Left ventricle myocardium inferior (tissue), 1 donor: ENCODE measurements around the gene PRKCB. TPM values are rescaled to one million over a fixed set of nuclear protein-coding genes. Genes with fewer than 3 reads are reported as not detected.

Experiments used
- DNase-seq: peaks from one replicate; pipeline ENCODE4 v3.0.0-alpha.2; 2020
- H3K27ac ChIP-seq: fragments of 200-600 bp; replicated peaks from 2 replicates; pipeline ENCODE4 v1.8.0; 2021
- H3K27me3 ChIP-seq: fragments of 200-600 bp; 2 replicates; pipeline ENCODE4 v1.8.0; 2021; ENCODE audit warnings: low read depth
- H3K36me3 ChIP-seq: fragments of 200-600 bp; 2 replicates; pipeline ENCODE4 v1.8.0; 2021
- H3K4me1 ChIP-seq: fragments of 200-600 bp; 2 replicates; pipeline ENCODE4 v1.8.0; 2021
- H3K4me3 ChIP-seq: fragments of 200-600 bp; 2 replicates; pipeline ENCODE4 v1.8.0; 2021; ENCODE audit warnings: mild to moderate bottlenecking, moderate library complexity
- H3K9me3 ChIP-seq: fragments of 200-600 bp; replicated peaks from 2 replicates; pipeline ENCODE4 v1.8.0; 2021
- CTCF ChIP-seq: fragments of 200-600 bp; IDR thresholded peaks from 2 replicates; pipeline ENCODE4 v1.8.0; 2021; ENCODE audit warnings: antibody characterized with exemption, mild to moderate bottlenecking, borderline replicate concordance
- intact Hi-C: fragments of 100-400 bp; cut with micrococcal nuclease; formaldehyde crosslinking; loops from one replicate; pipeline ENCODE4 v1.11.0; 2022
- total RNA-seq: library from RNA; stranded (reverse); fragmentation: NEBNext Ultra II Directional; extraction: Animal tissue kit (Norgen Biotek cat#: 25700); gene quantifications from one replicate; pipeline ENCODE4 v1.2.1, GENCODE V29; 2021
- donor health status: DM: no; HTN: yes; CAD: no; lungs with severe emphysema.

The PRKCB gene
- total RNA-seq, 1 donor from 2014 or later, result 1.6 TPM

GRCh38 chr16:24140730-24141129 is 304.9 kb downstream of the PRKCB start:
- intact Hi-C loops, result no loop called here
- TF ChIP-seq CTCF, result no peak
- Histone ChIP-seq H3K4me3 (no peak overlapping the region), H3K27me3 (peaks cover 5% of the 10 kb centered on the region), H3K4me1 (peaks cover 2% of the 10 kb centered on the region), H3K9me3 (peaks cover 6% of the 10 kb centered on the region), H3K27ac (no peak overlapping the region), H3K36me3 (no peaks in the 10 kb centered on the region)
- no peak for DNase-seq

GRCh38 chr16:24141466-24141865 is 305.7 kb downstream of the PRKCB start:
- Histone ChIP-seq H3K4me3 (no peak overlapping the region), H3K36me3 (no peaks in the 10 kb centered on the region), H3K4me1 (peaks cover 10% of the 10 kb centered on the region), H3K9me3 (peaks cover 6% of the 10 kb centered on the region), H3K27me3 (peaks cover 5% of the 10 kb centered on the region), H3K27ac (no peak overlapping the region)
- TF ChIP-seq CTCF, result no peak
- no peak for DNase-seq
- intact Hi-C loops, result no loop called here

GRCh38 chr16:24141917-24142316 is 306.1 kb downstream of the PRKCB start:
- peaks cover 5% of the 10 kb centered on the region for H3K27me3 ChIP-seq
- no peaks in the 10 kb centered on the region for H3K36me3 ChIP-seq
- H3K4me1 ChIP-seq, result peaks cover 14% of the 10 kb centered on the region
- intact Hi-C loops, result no loop called here
- H3K27ac ChIP-seq, result no peak overlapping the region
- peaks cover 6% of the 10 kb centered on the region for H3K9me3 ChIP-seq
- DNase-seq, result no peak
- no peak for TF ChIP-seq CTCF
- H3K4me3 ChIP-seq, result no peak overlapping the region

GRCh38 chr16:24145927-24146326 is 310.1 kb downstream of the PRKCB start:
- no peaks in the 10 kb centered on the region for H3K36me3 ChIP-seq
- no peak for DNase-seq
- H3K9me3 ChIP-seq, result no peaks in the 10 kb centered on the region
- H3K4me1 ChIP-seq, result peaks cover 14% of the 10 kb centered on the region
- no peak overlapping the region for H3K4me3 ChIP-seq
- no peak overlapping the region for H3K27ac ChIP-seq
- peaks cover 5% of the 10 kb centered on the region for H3K27me3 ChIP-seq
- intact Hi-C loops, result no loop called here
- TF ChIP-seq CTCF, result no peak

GRCh38 chr16:24146518-24146917 is 310.7 kb downstream of the PRKCB start:
- H3K4me1 ChIP-seq, result peaks cover 14% of the 10 kb centered on the region
- intact Hi-C loops, result no loop called here
- no peaks in the 10 kb centered on the region for H3K9me3 ChIP-seq
- no peaks in the 10 kb centered on the region for H3K36me3 ChIP-seq
- peaks cover 5% of the 10 kb centered on the region for H3K27me3 ChIP-seq
- no peak for TF ChIP-seq CTCF
- DNase-seq, result peak; percentile 24
- H3K4me3 ChIP-seq, result no peak overlapping the region
- H3K27ac ChIP-seq, result no peak overlapping the region

- Histone ChIP-seq H3K36me3 (no peaks in the 10 kb centered on the region), H3K4me3 (no peak overlapping the region), H3K27ac (no peak overlapping the region), H3K9me3 (no peaks in the 10 kb centered on the region), H3K27me3 (no peaks in the 10 kb centered on the region), H3K4me1 (peaks cover 17% of the 10 kb centered on the region)
- intact Hi-C loops, result no loop called here
- no peak for DNase-seq
- TF ChIP-seq CTCF, result no peak
Measured at GRCh38 chr16:24149102-24149501, 313.3 kb downstream of the PRKCB start.
